Retina (tissue), 1 donor: ENCODE measurements around the gene PCED1B.
"Not testable (repeated sequence)": the region's sequence is repeated elsewhere in the genome, so short reads cannot be mapped to it uniquely, and the experiment has no call there.

Experiments used
- DNase-seq: peaks from one replicate; pipeline ENCODE4 v3.0.0-alpha.2; 2016

Gene PCED1B

DNA sequence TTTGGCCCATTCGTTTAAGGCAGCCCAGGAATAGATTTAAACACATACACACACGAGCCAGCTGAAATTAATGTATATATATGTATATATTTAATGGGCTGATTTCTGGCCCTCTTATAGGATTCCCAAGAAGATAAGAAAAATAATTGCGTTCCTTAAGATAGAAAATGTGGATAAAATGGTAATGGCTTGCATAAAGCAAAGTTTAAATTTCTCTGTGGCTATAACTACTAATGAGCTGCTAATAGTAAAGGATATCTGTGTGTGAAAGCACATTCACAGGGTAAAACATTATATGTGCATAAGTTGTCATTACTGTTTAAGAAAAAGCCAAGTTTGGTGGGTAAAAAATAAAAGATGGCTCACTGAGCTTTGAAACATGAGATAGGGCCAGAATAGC lies 134.0 kb downstream of the PCED1B start:
- no peak for DNase-seq

DNA sequence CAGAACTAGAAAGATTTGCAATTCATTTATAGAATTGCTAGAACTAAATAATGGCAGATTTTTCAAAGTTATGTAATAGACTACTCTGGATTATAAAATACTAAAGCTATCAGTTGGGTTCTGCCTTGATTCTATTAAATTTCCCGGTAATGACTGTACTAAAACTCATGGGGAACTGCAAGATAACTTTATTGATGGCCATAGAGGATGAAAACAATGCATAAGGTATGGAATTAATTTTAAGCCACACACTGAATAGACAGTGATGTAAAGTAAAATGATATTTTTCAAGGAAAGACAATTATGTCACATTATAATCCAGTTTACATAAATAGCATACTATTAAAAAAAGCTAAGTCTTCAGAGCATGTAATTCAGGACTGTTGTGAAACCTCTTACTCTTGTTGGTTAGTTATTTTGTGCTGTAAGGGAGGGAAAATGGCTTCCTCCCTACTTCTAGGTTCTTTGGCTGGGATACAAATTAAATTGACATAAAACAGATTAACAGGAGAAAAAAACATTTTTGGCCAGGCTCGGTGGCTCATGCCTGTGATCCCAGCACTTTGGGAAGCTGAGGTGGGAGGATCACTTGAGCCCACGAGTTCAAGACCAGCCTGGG lies 134.7 kb downstream of the PCED1B start:
- no peak for DNase-seq

DNA sequence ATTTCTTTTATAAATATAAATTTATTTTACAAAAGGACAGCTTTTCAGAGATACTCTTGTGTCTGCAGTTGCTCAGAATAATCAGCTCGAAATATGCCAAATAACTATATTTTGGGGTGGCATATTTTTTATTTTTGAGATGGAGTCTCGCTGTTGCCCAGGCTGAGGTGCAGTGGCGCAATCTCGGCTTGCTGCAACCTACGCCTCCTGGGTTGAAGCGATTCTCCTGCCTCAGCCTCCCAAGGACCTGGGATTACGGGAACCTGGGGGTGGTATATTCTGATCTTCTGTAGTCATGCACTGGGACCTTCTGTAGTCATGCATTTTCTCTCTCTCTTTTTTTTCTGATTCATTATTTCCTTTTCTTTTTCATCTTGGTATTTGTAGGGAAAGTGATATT lies 135.3 kb downstream of the PCED1B start:
- DNase-seq, result no peak

DNA sequence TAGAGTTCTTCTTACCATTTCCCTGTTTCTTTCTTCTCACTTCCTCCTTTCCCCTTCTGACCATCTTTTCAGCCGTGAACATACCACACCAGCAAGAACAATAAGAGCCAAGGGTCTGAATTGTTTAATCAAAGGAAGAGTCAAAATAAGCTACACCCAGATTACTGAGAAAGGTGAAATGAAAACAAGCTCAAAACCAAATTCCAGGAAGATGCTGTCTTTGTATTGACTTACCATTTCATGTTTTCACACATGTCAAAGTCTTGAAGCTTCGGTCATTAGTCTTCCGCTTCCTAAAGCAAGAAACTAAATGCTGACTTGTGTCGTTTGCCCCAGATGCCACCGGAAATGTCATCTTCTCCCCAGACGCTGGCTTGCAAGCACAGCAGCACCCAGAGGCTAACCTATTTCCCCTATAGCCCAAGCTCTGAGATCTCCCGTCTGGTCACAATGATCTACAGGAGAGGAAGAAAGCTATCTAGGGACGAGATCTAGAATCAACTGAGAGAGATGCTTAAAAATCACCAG lies 136.8 kb downstream of the PCED1B start:
- no peak for DNase-seq

DNA sequence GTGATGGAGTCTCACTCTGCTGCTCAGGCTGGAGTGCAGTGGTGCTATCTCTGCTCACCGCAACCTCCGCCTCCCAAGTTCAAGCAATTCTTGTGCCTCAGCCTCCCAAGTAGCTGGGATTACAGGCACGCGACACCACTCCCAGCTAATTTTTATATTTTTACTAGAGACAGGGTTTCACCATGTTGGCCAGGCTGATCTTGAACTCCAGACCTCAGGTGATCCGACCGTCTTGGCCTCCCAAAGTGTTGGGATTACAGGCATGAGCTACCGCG lies 138.1 kb downstream of the PCED1B start:
- DNase-seq, result not testable (repeated sequence)

DNA sequence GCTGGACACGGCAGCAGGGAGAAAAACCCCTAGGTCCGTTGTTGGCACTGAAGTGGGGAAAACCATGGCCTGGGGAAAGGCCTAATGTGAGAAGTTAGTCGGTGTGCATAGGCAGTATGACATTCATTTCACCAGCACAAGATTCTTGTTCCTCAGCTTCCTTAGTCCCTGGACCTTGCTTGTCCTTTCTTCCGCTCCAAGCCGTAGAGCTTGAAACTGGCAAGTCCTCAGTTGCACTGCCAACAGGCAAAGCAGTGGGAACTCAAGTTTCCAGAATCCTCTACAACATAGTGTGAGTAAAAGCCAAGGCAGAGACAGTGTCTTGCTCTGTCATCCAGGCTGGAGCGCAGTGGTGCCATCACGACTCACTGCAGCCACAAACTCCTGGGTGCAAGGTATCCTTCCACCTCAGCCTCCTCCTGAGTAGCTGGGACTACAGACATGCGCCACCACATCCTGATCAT lies 138.8 kb downstream of the PCED1B start:
- no peak for DNase-seq

DNA sequence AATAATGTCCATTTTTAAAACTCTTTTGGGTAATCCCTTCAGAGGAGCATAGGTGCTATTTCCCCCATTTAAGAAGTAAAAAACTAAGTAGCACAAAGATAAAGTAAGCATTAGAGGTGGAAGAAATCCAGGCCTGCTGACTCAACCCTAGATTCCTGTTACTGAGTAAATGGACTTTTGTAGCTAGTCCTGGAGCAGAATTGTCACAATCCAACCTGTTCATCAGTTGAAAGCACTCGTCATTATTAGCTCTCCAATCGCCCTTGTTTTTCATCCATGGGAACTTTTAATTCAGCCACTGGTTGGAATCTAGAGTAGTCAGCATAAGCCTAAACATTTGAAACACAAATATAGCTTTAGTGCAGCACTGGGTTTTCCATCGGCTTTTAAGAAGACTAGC lies 139.8 kb downstream of the PCED1B start:
- no peak for DNase-seq

DNA sequence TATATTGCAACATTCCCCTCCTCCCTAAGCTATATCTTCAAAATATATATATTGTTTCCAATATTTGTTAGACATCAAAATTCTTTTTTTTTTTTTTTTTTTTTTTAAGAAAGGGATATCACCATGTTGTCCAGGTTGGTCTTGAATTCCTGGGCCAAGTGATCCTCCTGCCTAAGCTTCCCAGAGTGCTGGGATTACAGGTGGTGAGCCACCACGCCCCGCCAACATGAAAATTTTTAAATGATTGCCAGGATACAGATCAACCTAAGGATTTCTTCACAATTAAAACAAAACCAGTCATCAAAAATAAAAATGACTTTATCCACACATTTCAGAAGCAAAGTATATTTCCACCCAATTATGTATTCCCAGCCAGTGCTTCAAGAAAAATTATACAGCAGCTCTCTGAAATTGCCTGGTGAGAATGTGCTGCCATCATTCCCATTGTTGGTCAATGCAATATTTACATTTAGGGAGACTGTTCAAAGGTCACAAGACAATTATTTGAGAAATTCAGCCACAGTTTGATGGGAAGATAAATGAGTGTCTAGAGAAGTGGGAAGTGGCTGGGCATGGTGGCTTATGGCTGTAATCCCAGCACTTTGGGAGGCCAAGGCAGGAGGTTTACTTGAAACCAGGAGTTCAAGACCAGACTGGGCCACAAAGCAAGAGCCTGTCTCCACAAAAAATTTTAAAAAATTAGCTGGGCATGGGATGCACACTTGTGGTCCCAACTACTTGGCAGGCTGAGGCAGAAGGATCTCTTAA lies 142.0 kb downstream of the PCED1B start:
- no peak for DNase-seq

DNA sequence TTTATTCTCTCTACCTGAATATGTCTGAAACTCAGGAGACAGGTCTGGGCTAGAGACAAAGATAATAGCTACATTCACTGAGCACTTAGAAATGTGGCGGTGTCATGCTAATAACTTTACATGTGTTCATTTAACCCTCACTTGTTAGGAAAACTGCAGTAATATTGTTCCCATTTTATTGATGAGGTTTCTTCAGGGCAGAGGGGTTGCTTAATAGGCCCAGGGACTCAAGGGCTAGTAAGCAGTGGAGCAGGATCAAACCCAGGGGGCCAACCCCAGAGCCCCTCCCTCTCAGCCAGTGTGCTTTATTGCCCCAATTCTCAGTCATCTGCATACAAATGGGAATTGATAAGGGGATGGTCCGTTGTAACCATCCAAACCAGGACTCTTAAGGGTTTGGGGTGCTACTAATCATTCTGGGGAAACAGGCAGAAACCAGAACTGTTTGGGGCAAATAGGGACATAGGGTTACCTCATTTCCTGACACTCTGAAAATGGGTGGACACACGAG lies 143.2 kb downstream of the PCED1B start:
- no peak for DNase-seq

DNA sequence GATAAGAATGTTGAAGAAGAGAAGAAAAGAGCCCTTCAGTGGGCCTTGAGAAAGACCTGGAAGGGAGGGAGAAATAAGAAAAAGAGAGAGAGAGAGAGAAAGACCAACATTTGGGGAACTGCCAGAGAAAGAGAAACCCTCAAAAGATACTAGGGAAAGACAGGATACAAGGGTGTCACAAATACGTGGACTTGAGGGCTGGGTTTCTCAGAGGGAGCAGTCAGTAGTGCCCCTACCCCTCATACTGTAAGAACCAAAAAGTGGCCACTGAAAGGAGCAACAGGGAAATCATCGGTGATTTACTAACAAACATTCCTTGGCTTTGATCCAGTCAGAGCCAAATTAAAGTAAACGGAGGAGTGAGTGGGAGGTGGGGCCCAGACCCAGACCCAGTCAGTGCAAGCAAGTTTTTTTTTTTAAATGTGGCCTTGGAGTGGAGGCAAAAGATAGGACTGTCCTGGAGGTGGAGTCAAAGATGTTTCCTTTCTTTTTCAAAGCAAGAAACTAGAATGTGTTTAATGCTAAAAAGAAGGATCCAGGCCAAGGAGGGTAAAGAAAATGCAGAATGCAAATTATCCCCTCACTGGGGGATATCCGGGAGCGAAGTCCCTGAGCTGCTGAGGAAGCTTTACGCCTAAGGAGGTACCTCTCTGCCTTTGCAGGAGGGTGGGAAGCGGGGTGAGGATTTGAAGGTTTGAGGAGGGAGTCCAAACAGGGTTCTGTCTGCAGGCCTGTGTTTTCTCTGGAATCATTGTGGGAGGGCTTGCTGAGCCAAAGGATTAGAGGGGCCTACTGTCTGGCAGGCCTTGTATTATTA lies 143.8 kb downstream of the PCED1B start:
- no peak for DNase-seq

DNA sequence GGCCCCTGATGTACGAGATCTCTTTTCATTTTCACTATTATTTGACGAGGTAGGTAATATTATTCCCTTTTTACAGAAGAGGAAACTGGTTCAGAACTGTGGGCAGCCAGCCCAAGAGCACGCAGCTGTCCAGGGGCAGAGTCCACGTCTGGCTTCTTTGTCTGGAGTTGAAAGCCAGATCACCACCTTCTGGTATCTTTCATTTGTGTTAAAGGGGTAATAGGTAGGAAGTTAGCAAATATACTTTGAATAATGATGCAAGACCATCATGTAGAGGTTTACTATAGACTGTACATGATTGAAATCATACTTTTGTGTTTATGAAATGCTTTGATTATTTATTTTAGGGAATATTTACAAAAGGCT lies 144.4 kb downstream of the PCED1B start:
- DNase-seq, result no peak

DNA sequence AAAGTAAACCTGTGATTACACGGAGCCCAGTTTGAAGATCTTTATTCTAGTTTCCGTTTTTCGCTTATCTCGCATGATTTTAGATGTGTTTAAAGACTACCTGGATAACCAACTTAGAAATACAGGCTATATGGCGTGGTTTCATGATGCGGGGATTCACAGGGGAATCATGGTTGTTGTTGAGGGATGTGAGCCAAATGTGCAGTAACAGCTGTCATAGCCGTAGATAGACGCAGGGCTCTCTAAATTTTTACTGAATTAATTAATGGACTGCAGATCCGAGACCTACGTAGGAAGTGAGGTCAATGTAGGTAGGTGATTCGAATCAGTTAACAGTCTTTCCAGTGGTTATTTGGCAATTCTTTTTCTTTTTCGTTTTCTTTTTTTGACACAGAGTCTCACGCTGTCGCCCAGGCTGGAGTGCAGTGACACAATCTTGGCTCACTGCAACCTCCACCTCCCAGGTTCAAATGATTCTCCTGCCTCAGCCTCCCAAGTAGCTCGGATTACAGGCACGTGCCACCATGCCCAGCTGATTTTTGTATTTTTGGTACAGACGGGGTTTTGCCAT lies 145.2 kb downstream of the PCED1B start:
- no peak for DNase-seq

DNA sequence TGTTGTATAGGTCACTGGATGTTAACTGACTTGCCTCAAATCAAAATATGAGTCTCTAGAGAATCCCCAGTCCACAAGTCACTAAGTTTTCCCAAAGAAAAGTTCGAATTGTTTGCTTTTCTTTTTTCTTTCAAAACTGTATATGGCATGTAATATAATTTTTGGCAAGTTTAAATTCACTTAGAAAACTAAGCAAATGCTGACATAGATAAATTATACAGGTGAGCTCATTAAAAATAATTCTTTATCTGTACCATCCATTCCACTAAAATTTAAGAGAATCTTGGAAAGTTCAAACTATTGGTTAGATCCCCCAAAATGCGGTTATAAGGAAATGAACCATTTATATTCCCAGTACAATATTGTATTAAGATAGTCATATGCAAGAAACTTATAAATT lies 145.9 kb downstream of the PCED1B start:
- no peak for DNase-seq

DNA sequence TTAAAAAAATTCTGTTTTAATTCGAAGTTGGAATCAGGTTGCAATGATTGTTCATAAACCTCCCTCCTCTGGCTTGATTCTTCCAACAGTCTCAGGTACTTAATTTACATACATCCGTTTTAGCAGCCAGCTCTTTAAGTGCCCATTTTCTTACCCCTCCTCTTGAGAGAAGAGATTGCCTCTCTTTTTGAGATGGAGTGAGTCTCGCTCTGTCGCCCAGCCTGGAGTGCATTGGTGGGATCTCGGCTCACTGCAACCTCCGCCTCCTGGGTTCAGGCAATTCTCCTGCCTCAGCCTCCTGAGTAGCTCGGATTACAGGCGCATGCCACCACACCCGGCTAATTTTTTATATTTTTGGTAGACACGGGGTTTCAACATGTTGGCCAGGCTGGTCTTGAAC lies 146.8 kb downstream of the PCED1B start:
- DNase-seq, result no peak

DNA sequence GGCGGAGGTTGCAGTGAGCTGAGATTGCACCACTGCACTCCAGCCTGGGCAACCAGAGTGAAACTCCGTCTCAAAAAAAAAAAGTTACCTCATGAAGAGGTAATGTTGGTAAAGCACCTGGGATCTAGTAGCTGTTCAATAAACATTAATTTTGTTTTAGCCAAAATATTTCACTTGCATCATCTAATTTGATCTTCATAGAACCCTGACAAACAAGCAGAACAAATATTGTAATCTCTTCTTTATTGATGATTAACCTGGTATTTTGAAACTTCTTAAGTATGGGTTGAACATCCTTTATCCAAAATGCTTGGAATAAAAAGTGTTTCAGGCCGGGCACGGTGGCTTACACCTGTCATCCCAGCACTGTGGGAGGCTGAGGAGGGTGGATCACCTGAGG lies 149.4 kb downstream of the PCED1B start:
- no peak for DNase-seq

DNA sequence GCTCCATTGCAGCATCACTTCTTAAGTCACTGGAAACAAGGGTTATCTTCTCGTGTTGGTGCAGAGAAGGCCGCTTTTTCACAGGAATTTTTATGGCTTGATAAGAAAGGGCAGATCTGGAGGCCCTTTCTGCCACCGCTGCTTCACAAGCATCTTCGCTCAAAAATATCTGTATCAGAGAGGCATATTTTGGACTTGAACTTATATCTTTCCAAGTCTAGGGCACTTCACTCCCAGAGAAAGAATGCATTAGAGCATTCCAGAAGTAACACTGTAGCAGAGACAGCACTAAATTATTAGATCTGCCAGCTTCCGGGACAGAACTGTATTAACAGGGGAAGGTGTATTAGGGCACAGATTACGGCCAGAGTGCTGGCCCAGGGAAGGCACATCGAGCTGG lies 152.0 kb downstream of the PCED1B start:
- no peak for DNase-seq

DNA sequence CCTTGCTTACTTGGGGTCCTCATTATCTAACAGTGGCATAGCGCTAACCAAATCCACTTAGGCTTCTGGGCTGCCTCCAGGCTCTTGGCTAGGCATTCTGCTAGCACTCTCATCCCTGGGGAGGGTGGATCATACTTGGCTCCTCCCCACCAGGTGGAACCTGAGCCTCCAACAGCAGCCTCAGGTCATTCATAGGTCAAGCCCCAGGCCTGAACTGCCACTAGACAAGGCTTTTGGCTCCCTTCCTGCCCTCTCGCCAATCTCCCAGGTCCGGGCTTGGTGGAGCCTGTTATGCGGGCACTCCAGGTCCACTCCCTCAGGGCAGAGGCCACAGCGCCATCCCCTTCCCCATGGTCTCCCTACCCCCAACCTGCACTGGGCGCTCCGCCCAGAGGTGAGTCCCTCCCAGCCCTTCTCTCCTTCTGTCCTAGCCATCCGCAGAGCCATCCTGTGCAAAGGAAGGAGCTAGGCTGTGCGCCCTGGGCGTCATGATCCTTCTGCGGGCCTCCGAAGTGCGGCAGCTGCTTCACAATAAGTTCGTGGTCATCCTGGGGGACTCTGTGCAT lies 155.2 kb downstream of the PCED1B start:
- DNase-seq, result no peak

DNA sequence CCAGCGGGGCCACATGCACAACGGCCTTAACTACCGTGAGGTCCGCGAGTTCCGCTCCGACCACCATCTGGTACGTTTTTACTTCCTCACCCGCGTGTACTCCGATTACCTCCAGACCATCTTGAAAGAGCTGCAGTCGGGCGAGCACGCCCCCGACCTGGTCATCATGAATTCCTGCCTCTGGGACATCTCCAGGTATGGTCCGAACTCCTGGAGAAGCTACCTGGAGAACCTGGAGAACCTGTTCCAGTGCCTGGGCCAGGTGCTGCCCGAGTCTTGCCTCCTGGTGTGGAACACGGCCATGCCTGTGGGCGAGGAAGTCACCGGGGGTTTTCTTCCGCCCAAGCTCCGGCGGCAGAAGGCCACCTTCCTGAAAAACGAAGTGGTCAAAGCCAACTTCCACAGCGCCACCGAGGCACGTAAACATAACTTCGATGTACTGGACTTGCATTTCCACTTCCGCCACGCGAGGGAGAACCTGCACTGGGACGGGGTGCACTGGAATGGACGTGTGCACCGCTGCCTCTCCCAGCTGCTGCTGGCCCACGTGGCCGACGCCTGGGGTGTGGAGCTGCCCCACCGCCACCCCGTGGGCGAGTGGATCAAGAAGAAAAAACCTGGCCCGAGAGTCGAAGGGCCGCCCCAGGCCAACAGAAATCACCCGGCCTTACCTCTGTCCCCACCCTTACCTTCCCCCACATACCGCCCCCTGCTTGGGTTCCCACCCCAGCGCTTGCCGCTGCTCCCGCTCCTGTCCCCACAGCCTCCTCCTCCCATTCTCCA lies 156.0 kb downstream of the PCED1B start:
- DNase-seq, result no peak

DNA sequence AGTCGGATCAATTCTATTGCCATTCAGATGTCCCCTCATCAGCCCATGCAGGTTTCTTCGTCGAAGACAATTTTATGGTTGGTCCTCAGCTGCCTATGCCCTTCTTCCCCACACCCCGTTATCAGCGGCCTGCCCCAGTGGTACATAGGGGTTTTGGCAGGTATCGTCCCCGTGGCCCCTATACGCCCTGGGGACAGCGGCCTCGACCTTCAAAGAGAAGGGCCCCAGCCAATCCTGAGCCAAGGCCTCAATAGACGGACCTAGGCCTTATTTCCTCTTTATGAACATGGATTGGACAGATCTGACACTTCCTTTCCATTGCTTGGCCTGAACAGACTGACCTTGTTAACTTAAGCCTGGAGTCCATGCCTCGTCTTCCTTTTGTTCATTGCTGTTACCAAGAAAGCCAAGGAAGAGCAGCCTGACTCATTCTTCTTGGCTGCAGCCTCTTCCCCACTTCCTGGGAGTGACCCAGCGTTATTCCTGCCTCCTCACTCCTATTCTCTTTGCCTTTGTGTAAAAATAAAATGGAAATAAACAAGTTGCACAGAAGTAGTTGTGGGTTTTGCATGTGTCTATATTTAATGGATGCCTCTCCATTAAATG lies 156.8 kb downstream of the PCED1B start:
- no peak for DNase-seq

DNA sequence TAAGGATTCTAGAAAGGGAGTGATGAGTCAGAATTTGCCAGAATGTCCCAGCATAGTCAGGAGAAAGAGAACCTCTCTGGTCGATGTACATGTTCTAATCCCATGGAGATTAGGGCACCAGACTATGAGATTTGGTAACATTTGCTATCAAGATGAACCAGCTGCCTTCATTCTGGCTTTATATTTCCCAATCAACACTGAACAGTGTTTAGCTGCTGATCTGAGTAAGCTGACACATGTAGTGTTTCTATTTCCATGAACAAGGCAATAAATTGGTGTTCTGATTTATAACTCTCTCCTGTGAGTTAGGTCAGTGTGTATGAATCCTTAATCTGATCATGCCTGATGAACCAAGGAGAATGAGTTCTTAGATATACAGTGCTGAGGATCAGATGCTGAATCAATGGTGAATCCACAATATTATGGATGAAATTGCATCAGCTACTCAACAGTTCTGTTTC lies 158.4 kb downstream of the PCED1B start:
- no peak for DNase-seq

DNA sequence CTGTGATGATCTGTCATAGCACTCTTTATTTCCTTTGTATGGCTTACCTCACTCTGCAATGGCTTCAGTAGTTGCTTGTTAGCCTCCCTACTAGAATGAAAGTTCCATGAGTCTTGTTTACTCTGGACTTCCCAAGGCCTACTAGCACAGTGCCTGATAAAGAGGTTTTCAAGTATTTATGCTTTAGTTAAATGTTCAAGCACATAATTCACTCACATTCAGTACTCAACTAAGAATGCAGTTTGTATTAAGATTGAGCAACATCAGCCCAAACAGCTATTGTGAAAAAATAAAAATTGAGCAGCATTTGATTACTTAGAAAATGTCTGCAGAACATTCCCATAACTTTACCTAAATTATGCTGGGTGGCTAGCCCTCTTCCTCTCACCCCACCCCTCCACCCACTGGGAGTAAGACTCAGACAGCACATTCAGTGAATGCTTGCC lies 159.3 kb downstream of the PCED1B start:
- DNase-seq, result no peak

DNA sequence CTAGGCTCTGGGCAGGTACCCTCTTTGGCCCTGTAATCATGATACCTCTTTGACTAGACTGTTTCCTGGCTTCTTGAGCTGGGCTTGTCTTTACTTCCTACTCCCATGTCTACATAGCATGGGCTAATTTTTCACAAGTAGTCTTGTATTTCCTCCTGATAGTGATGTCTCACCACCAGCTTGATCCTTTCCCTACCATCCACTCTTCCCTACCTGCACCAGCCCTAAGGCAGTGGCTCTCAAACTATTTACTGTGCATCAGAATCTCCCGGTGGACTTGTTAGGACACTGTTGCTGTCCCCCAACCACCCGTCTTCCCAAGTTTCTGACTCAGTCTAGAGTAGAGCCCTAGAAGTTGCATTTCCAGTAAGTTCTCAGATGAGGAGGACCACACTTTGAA lies 163.0 kb downstream of the PCED1B start:
- no peak for DNase-seq
